SIG-M5 (cell line): Measurements from ENCODE around the gene RHBDD3.

ENCODE experiments used
- DNase-seq: peaks from one replicate; lab custom pipeline; 2025; lab: John Stamatoyannopoulos, UW

RHBDD3 gene

DNA sequence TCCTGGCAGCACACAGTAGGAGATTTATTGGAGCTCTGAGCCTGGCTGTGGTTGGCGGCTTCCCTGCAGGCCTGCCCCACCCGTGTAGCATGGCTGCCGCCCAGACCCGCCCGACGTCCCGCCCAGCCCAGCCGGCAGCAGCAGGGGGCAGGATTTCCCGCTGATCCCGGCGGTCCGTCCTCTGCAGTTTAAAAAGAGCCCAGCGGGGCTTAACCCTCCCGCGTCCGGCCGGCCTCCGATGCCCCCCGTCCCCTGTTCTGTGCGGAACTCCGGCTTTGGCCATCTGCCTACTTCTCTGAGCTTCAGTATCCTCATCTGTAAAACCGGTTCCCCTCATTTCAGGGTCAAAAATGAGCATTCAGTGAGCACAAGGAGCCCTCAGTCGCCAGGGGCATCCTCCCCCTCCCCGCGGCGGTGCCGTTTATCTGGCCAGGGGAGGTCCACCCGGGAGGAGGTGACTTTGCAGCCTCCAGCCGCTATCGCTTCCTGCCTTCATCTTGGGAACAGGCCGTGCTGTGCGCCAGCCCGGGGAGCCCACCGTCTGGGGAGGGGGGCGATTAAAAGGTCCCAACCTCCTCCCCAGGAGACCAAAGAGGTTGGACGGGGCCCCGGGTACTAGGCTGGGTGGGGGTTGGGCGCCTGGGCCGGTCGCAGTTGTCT, 38.5 kb upstream of the RHBDD3 start, which contains the start of gene GAS2L1:
TSS of gene GAS2L1 (plus strand) at position 476 of the 660 bp plus-strand sequence. CDS start 1,456 bp downstream, outside the sequence.
- no peak for DNase-seq

- no peak for DNase-seq
Observed at GRCh38 chr22:29305836-29306174, 38.0 kb upstream of the RHBDD3 start.

DNA sequence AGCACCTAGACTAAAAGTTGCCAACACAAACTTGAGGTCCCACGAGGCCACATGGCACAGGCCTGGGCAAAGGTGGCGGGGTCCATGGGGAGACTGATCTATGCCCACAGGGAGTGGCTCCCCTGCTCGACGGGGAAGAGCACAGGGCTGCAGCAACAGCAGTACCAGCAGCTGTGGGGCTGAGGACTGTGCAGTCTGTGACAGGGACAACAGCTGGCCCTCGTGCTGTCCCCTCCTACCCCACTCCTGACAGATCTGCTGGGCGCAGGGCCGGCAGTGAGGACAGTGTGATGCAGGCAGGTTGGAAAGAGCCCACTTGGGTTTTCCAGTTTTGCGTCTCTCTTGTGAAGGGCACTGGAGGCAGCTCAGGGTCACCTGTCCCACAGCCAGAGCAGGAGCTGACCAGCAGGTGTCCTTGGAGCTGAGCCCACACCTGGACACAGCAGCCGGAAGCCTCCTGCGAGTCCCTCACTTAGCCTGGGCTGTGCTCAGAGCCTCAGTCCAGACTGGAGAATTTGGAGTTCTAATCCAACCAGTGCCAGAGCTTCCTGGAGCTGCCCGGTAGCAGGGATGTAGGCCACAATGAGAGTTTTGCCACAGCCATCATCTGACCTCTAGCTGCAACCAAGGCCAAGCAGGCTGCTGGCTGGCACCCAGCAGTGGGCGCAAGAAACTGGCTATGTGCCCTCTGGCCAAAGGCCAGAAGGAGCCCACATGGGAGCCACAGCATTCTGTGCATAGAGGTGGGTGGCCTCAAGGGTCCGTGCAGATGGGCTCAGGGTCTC, 35.1 kb upstream of the RHBDD3 start:
- no peak for DNase-seq

GRCh38 chr22:29302402-29302680, 34.6 kb upstream of the RHBDD3 start:
- DNase-seq, result no peak

DNA sequence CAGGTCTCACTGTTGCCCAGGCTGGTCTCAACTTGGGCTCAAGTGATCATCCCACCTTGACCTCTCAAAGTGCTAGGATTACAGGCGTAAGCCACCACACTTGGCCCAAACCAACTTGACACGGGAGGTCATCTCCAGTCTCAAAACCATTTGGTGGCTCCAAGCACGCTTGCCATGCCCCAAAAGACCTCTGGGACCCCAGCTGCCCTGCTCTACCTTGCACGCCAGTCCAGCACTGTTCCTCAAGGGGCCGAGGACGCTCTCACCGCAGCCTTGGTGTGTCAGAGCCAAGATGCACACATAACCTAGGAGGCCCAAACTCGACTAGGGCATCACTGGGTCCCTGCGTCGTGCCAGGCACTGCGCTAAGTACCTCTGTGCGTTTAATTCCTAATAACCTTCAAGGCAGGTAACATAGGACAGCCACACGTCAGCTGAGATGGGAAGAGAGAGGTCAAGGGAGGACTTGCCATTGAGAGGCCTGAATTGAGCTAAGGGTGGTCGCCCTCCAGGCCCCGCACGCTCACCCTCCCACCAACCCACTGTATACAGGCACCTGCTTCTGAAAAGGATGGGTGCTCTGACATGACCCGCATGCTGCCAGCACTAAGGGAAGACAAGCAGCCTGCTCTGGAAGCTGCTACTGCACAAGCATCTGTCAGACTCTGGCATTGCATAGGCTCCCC, 34.1 kb upstream of the RHBDD3 start:
- DNase-seq, result no peak

GRCh38 chr22:29300807-29301601, 33.2 kb upstream of the RHBDD3 start:
- no peak for DNase-seq

GRCh38 chr22:29300467-29300806, 32.7 kb upstream of the RHBDD3 start:
- DNase-seq, result no peak

DNA sequence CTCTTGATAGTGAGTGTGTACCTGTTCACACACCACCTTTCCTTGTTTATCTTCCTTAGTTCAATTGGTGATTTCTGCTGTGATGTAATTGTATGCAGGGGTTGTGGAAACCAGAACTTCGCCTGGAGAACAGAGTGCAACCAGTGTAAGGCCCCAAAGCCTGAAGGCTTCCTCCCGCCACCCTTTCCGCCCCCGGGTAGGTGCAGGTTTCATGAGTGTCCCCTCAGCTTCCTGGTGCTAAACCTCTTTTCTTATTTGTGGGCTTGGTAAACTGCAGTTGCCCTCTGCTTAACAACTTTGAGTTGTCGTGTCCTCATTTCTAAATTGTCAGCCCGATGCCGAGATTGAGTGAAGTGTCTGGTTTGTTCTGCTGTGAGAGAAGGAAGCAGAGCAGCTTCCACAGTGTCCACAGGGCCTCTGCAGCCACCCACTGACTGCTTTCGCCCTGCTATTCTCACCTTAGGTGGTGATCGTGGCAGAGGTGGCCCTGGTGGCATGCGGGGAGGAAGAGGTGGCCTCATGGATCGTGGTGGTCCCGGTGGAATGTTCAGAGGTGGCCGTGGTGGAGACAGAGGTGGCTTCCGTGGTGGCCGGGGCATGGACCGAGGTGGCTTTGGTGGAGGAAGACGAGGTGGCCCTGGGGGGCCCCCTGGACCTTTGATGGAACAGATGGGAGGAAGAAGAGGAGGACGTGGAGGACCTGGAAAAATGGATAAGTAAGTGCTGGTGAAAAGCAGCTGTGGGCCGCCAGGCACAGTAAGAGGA, 31.5 kb upstream of the RHBDD3 start:
- DNase-seq, result no peak

DNA sequence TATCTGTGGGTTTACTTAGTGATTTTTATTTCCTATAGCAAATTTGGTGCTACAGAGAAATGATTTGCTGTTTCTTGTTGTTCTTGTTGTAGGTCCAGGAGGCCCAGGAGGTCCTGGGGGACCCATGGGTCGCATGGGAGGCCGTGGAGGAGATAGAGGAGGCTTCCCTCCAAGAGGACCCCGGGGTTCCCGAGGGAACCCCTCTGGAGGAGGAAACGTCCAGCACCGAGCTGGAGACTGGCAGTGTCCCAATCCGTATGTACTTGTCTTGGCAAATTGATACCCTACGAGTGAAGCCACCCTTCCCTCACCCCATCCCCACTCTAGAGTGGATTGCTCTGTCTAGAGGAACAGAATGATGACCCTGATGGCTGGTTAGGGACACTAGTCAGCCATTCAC, 30.9 kb upstream of the RHBDD3 start:
- DNase-seq, result no peak

GRCh38 chr22:29292379-29292778, 24.6 kb upstream of the RHBDD3 start:
- no peak for DNase-seq

- no peak for DNase-seq
Observed at GRCh38 chr22:29291215-29291614, 23.4 kb upstream of the RHBDD3 start.

DNA sequence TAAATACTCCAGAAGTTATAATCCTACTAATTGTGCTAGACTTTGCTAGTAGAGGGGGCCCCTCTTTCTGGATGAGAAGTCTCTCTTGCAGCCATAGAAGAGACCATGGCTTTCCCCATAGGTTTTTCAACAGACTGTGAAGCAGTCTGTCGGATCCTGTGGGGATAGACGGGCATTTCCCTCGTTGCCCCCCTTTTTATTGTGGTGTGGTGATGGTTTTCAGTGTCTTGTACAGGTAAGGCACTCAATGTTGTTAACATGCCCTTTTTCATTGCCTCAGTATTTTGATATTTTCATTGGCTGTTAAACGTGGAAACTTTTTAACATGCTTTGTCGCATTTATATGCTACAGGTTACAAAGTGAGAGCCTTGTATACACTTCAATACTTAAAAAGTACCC, 22.3 kb upstream of the RHBDD3 start:
- DNase-seq, result no peak

- no peak for DNase-seq
Observed at GRCh38 chr22:29288837-29289236, 21.1 kb upstream of the RHBDD3 start.

DNA sequence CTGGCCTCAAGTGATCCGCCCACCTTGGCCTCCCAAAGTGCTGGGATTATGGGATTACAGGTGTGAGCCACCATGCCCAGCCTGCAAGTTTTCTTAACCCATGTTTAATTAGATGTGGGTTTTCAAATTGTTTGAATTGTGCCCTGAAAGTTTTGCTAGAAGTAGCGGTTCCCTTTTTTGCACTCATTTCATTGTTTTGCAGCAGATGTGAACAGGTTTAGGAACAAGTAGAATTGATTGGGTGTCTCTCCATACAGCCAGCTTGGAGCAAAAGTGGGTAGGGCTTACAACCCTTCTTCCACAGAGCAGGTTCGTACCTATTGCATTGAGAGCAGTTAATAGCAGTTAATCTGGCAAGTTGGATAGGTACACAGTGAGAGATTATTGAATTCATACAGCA, 16.4 kb upstream of the RHBDD3 start:
- no peak for DNase-seq

GRCh38 chr22:29277927-29278326, 10.1 kb upstream of the RHBDD3 start:
- no peak for DNase-seq

DNA sequence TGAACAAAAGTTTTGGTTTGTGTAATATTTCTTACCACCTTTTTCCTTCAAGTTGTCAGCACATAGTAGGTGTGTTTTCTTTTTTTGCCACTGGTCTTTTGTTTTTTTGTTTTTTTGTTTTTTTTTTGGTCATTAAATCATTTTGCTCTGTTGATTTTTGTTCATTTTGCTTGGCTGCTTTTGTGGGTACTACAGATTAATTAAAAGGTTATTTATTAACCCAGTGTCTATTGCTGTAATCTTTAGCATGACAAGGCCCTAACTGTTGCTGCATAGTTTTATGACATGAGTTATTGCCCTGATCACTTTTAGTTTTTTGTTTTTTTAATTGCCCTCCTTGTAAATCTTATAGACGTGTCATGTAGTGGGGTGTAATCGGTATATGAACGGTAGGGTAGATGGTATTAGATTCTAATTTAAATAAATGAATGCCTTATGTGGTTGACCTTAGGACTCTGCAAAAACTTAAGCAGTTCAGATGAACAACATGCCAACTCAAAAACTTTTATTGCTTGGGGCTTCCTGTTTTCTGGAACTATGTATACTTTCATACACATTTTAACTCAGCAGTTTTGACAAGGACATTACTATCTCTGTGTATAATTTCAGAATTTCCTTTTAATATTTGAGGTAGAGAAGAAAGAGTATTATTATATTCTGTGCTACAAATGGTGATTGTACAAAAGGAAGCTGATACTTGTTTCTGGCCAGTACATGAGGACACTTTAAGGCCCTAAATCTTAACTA, 8.2 kb upstream of the RHBDD3 start:
- DNase-seq, result no peak

- DNase-seq, result no peak
Observed at GRCh38 chr22:29275167-29275566, 7.4 kb upstream of the RHBDD3 start.

DNA sequence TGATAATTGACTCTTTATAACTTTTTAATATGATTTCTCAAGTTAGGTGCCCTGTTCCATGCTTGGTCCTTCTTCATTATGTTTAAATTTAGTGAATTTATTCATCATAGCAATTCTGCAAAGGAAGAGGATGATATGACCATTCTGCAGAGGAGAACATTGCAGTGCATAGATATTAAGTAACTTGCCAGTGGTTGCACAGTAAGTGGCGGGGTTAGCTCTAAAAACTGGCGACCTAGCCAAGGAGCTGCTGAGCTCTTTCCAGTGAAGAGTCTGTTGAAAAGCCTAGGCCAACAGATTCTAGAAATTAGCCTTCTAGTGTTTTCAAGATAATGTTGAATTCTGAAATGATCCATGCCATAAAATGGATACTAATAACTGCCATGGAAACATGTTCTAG, 4.8 kb upstream of the RHBDD3 start:
- DNase-seq, result no peak

DNA sequence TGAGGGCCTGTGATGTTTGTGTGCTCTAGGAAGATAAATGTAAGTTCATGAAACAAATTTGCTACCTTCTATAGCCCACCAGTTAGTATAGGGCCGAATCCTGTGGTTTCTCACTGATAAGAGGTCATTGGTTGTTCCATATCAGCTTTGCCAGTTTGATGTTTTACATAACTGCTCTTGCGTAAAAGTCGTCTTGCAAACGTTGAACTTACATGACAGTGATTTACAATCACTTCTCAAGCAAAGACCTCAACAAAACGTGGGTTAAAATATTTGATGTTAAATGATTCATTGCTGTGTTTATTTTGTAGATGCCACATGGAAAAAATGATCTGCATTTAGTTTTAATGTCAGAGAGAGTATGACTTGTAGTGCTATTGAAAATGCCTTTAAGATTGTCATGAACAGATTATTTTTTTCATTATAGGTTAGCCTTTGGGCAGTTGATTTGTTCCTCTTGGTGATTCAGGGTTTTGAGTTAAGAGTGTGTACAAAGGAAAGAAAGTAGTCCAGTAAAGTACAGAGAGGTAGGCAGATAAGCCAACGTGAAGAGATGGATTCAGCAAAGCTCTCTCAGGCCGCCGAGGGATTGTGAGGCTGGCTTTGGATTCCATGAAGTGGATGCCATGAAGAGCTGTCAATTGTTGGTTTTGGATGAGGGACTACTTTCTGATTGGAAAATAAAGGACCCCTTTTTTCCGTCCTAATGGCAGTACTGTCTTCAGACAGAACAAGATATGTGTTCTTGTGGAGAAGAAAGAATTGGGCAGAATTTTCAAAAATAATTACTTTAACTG, 2.9 kb upstream of the RHBDD3 start:
- no peak for DNase-seq

GRCh38 chr22:29269731-29270474, 2.1 kb upstream of the RHBDD3 start:
- DNase-seq, result no peak
